HEK293T (cell line): Measurements from ENCODE around the gene TMOD1.

Experiments used
- BHLHE40 ChIP-seq: fragments of 450-650 bp; IDR thresholded peaks from 2 replicates; pipeline ENCODE4 v1.6.1; 2016; ENCODE audit warnings: mild to moderate bottlenecking, moderate library complexity, borderline replicate concordance
- CTBP1 ChIP-seq: fragments of 450-650 bp; IDR thresholded peaks from 2 replicates; pipeline ENCODE4 v1.6.1; 2016; ENCODE audit warnings: borderline replicate concordance
- FOXA1 ChIP-seq: fragments of 450-650 bp; IDR thresholded peaks from 2 replicates; pipeline ENCODE4 v1.6.1; 2016; ENCODE audit warnings: mild to moderate bottlenecking
- FOXK2 ChIP-seq: fragments of 450-650 bp; IDR thresholded peaks from 2 replicates; pipeline ENCODE4 v1.6.1; 2016; ENCODE audit warnings: mild to moderate bottlenecking
- FOXM1 ChIP-seq: fragments of 450-650 bp; IDR thresholded peaks from 2 replicates; pipeline ENCODE4 v1.6.1; 2017; ENCODE audit warnings: mild to moderate bottlenecking, borderline replicate concordance
- L3MBTL2 ChIP-seq: fragments of 450-650 bp; conservative IDR thresholded peaks from 2 replicates; pipeline ENCODE4 v1.6.1; 2016; ENCODE audit warnings: mild to moderate bottlenecking
- SP1 ChIP-seq: fragments of 450-650 bp; IDR thresholded peaks from 2 replicates; pipeline ENCODE4 v1.6.1; 2017
- SUZ12 ChIP-seq: fragments of 450-650 bp; IDR thresholded peaks from 2 replicates; pipeline ENCODE4 v1.6.1; 2016; ENCODE audit warnings: mild to moderate bottlenecking
- TARDBP ChIP-seq: fragments of 450-650 bp; IDR thresholded peaks from 2 replicates; pipeline ENCODE4 v1.6.1; 2016
- ZNF384 ChIP-seq: fragments of 450-650 bp; IDR thresholded peaks from 2 replicates; pipeline ENCODE4 v1.6.1; 2016

DNA sequence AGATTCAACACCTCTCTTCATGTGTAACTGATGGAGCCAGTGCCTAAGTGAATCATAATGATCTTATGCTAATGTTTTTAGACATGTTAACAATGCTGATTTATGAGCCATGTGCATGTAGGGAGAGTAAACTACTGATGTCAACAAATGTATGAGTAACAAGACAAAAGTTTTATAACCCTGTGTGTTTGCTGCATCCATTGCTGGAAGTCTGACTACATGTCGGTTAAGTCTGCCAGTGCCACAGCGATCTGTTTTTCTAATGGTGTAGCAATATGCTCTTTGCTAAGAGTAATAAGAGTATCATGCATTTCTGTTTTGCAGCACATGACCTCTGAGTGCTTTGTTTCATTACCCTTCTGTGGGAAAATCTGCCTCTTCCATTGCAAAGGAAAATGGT lies 26.4 kb upstream of the TMOD1 start:
- TF ChIP-seq TARDBP, result no peak
- TF ChIP-seq FOXM1, result no peak
- TF ChIP-seq FOXA1, result no peak
- TF ChIP-seq SUZ12, result no peak
- no peak for TF ChIP-seq SP1
- TF ChIP-seq FOXK2, result no peak
- TF ChIP-seq CTBP1, result no peak
- TF ChIP-seq L3MBTL2, result no peak
- no peak for TF ChIP-seq ZNF384
- no peak for TF ChIP-seq BHLHE40
